Activated naive CD4-positive, alpha-beta T cell (primary cell): Measurements from ENCODE around the gene PRR5L.
"Not testable (repeated sequence)": the region's sequence is repeated elsewhere in the genome, so short reads cannot be mapped to it uniquely, and the experiment has no call there.

ENCODE experiments used
- DNase-seq, 4 experiments: peaks; one replicate each; lab custom pipeline; 2025; lab: John Stamatoyannopoulos, UW

PRR5L gene

GRCh38 chr11:36462321-36462720 is 166.2 kb downstream of the PRR5L start:
- no peak for DNase-seq

GRCh38 chr11:36463781-36464180 is 167.7 kb downstream of the PRR5L start:
- no peak for DNase-seq

- no peak for DNase-seq
Observed at GRCh38 chr11:36464720-36465119, 168.6 kb downstream of the PRR5L start.

GRCh38 chr11:36465449-36466163 is 169.5 kb downstream of the PRR5L start:
- DNase-seq = no peak

- no peak for DNase-seq
Observed at GRCh38 chr11:36467012-36467411, 170.9 kb downstream of the PRR5L start.

GRCh38 chr11:36467916-36468315 is 171.8 kb downstream of the PRR5L start:
- DNase-seq = no peak

- DNase-seq = no peak
Observed at GRCh38 chr11:36469063-36469462, 173.0 kb downstream of the PRR5L start.

GRCh38 chr11:36469881-36470802 is 174.1 kb downstream of the PRR5L start:
- DNase-seq = no peak

GRCh38 chr11:36471577-36471976 is 175.5 kb downstream of the PRR5L start:
- DNase-seq = no peak

GRCh38 chr11:36475192-36475591 is 179.1 kb downstream of the PRR5L start:
- DNase-seq = no peak

- DNase-seq = no peak
Observed at GRCh38 chr11:36478700-36479329, 182.7 kb downstream of the PRR5L start.

- no peak for DNase-seq
Observed at GRCh38 chr11:36480833-36481232, 184.7 kb downstream of the PRR5L start.

GRCh38 chr11:36483042-36483441 is 187.0 kb downstream of the PRR5L start:
- not testable (repeated sequence) for DNase-seq

GRCh38 chr11:36485298-36486002 is 189.4 kb downstream of the PRR5L start:
- DNase-seq = no peak

- DNase-seq = no peak
Observed at GRCh38 chr11:36487619-36488018, 191.5 kb downstream of the PRR5L start.

- DNase-seq = no peak
Observed at GRCh38 chr11:36488096-36488495, 192.0 kb downstream of the PRR5L start.

GRCh38 chr11:36490026-36490806 is 194.1 kb downstream of the PRR5L start:
- DNase-seq = no peak

GRCh38 chr11:36492724-36493304 is 196.7 kb downstream of the PRR5L start:
- DNase-seq = no peak

GRCh38 chr11:36493332-36493731 is 197.2 kb downstream of the PRR5L start:
- no peak for DNase-seq

- DNase-seq = no peak
Observed at GRCh38 chr11:36498721-36499120, 202.6 kb downstream of the PRR5L start.

- DNase-seq = no peak
Observed at GRCh38 chr11:36499315-36499714, 203.2 kb downstream of the PRR5L start.
